ENCODE measurements around the gene FAM167B. TPM values are rescaled to one million over a fixed set of nuclear protein-coding genes. Genes with fewer than 3 reads are reported as not detected.

Gene FAM167B
- total RNA-seq, 1 experiment from 2014 or later, result 1.3 TPM

DNA sequence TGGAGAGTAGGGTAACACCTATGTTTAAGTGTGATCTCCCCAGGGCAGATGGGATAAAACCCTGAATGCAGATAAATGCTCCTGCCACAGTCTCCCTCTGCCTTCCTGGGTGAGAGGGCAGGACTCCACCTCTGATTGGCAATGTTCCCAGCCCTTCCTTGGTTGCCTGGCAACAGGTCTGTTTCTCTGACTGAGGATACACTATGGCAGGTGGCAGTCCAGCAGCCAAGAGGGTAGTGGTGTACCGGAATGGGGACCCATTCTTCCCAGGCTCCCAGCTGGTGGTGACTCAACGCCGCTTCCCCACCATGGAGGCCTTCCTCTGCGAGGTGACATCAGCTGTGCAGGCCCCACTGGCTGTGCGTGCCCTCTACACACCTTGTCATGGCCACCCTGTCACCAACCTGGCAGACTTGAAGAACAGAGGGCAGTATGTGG lies 38.1 kb upstream of the FAM167B start, which contains the start of gene DCDC2B:
TSS of gene DCDC2B (plus strand) at position 199 of the 438 bp plus-strand sequence. CDS start at position 204, 5 bp downstream.
- no TSS peak for BruUV-seq (replicated peaks)
- Histone ChIP-seq H3K9me3 (ENCODE audit: low read length) (no peaks in the 10 kb centered on the region), H3K4me2 (ENCODE audit: low read length) (no peak within 1 kb of the TSS), H4K20me1 (ENCODE audit: low read length) (no peaks in the 10 kb centered on the region), H3K9ac (ENCODE audit: low read length) (no peak within 1 kb of the TSS), H3K79me2 (ENCODE audit: low read length) (peaks cover 18% of the 10 kb centered on the region), H3K9me2 (replicated peaks; ENCODE audit: low read length) (no peaks in the 10 kb centered on the region), H3K36me3 (ENCODE audit: low read depth, low read length) (peaks cover 5% of the 10 kb centered on the region; the same call in 1 of the 2 replicates), H3F3A (ENCODE audit: low read length, unreplicated experiment) (no peaks in the 10 kb centered on the region), H3K27me3 (ENCODE audit: low read length) (no peaks in the 10 kb centered on the region), H2AFZ (ENCODE audit: low read length) (no peak within 1 kb of the TSS), H3K4me3 (ENCODE audit: low read length) (no peak within 1 kb of the TSS), H3K4me1 (ENCODE audit: insufficient read depth, low read length) (peaks cover 19% of the 10 kb centered on the region; the same call in 1 of the 2 replicates), H3K27ac (ENCODE audit: low read length) (no peak within 1 kb of the TSS)
- TF ChIP-seq, protein P1, sequence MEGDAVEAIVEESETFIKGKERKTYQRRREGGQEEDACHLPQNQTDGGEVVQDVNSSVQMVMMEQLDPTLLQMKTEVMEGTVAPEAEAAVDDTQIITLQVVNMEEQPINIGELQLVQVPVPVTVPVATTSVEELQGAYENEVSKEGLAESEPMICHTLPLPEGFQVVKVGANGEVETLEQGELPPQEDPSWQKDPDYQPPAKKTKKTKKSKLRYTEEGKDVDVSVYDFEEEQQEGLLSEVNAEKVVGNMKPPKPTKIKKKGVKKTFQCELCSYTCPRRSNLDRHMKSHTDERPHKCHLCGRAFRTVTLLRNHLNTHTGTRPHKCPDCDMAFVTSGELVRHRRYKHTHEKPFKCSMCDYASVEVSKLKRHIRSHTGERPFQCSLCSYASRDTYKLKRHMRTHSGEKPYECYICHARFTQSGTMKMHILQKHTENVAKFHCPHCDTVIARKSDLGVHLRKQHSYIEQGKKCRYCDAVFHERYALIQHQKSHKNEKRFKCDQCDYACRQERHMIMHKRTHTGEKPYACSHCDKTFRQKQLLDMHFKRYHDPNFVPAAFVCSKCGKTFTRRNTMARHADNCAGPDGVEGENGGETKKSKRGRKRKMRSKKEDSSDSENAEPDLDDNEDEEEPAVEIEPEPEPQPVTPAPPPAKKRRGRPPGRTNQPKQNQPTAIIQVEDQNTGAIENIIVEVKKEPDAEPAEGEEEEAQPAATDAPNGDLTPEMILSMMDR (conservative IDR thresholded peaks at IDR 0.05; ENCODE audit: low read depth, low read length), result no peak
- TF ChIP-seq EZH2phosphoT487 (IDR thresholded peaks at IDR 0.05; ENCODE audit: borderline replicate concordance, low read length) (no peak), EZH2 (IDR thresholded peaks at IDR 0.05; ENCODE audit: low read length, unreplicated experiment) (no peak)
- CTCF ChIA-PET, result no interaction called here
- DNase-seq (peak; percentile 74), ATAC-seq (peak; percentile 9)
- intact Hi-C loops (cut with micrococcal nuclease), result no loop called here
- POLR2A ChIA-PET (ENCODE audit: unreplicated experiment), result no interaction called here

DNA sequence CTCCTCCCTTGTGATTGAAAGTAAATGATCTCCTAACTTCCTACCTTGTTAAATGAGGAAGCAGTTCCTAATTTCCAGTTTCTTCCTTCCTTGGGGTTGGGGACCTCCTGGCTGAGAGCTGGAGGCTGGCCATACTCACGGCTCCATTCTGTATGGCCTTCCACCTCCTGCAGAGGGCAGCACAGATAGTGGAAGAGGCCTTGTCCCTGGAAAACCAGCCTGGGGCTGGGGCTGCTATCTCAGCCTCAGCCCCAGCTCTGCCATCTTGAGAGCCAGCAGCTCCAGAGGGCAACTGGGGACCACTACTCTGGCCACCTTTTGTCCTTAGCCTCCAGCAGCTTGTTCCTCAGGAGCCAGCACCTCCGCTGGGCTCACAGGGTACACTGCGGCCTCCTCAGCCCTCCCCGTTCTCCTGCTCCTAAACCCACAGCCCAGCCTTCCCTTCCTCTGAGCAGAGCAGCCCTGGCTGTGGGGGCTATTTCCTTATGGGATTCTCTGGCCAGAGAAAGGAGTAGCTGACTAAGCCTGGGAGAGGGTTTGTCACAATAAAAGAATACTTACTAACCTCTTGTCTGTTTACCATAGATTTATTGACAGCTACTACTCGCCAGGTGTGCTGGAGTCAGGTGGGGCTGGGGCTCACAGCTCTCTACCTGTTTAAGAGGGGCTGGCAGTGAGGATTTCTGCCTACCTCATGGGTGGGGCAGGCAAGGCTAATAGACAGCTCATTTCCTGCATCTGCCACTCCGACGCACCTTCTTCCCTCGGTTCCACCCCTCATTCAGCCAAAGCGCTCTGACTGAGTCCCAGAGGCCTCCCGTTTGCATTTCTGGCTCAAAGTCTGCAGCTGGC lies 31.2 kb upstream of the FAM167B start:
- ChIA-PET POLR2A (ENCODE audit: unreplicated experiment) (interaction anchor here (0.6 to 0.8 kb wide), 5 partner anchors 24 to 135 kb away, joined by 3 to 8 read pairs (median 4); no protein-coding TSS in a partner anchor), CTCF (interaction anchor here (0.5 to 2.3 kb wide), 10 partner anchors 25 to 179 kb away, joined by 3 to 17 read pairs (median 6); partner anchors contain the start of gene BSDC1)
- peaks cover 32% of the 10 kb centered on the region for H3K4me1 ChIP-seq (ENCODE audit: insufficient read depth, low read length)
- DNase-seq (peak; percentile 81), ATAC-seq (peak; percentile 84)
- TF ChIP-seq, protein P1 (conservative IDR thresholded peaks at IDR 0.05; ENCODE audit: low read depth, low read length), result peak; percentile 87
- TF ChIP-seq EZH2phosphoT487 (IDR thresholded peaks at IDR 0.05; ENCODE audit: borderline replicate concordance, low read length), result no peak
- no peaks in the 10 kb centered on the region for H3K27me3 ChIP-seq (ENCODE audit: low read length)
- no TSS peak for BruUV-seq (replicated peaks)
- H3K79me2 ChIP-seq (ENCODE audit: low read length), result peaks cover 14% of the 10 kb centered on the region
- peaks cover 12% of the 10 kb centered on the region; the same call in 1 of the 2 replicates for H3K36me3 ChIP-seq (ENCODE audit: low read depth, low read length)
- no peaks in the 10 kb centered on the region for H3K9me3 ChIP-seq (ENCODE audit: low read length)
- H4K20me1 ChIP-seq (ENCODE audit: low read length), result no peaks in the 10 kb centered on the region
- peak overlapping the region; percentile 59 for H3K9ac ChIP-seq (ENCODE audit: low read length)
- H2AFZ ChIP-seq (ENCODE audit: low read length), result 0 out of 2 replicates have a peak overlapping the region, but pooled peaks have one; percentile 27
- peak overlapping the region; percentile 21; the same call in 1 of the 2 replicates for H3K4me3 ChIP-seq (ENCODE audit: low read length)
- H3K27ac ChIP-seq (ENCODE audit: low read length), result peak overlapping the region; percentile 94
- intact Hi-C loops (cut with micrococcal nuclease), result loop anchor here (5.0 kb wide), 4 partner anchors 76 to 196 kb away; partner anchors contain the start of gene HDAC1
- H3K4me2 ChIP-seq (ENCODE audit: low read length), result peak overlapping the region; percentile 70
- no peaks in the 10 kb centered on the region for H3K9me2 ChIP-seq (replicated peaks; ENCODE audit: low read length)
- H3F3A ChIP-seq (ENCODE audit: low read length, unreplicated experiment), result peaks cover 6% of the 10 kb centered on the region
